Hepatocyte (in vitro differentiated cells): ENCODE results near the gene POLR2L. TPM values are rescaled to one million over a fixed set of nuclear protein-coding genes. Genes with fewer than 3 reads are reported as not detected.

Source experiments
- DNase-seq: peaks from one replicate; pipeline ENCODE4 v3.0.0-alpha.2; 2016; ENCODE audit warnings: low spot score
- H2AFZ ChIP-seq: fragments of 200-600 bp; sonication (generic); 2 replicates; pipeline ENCODE4 v1.6.0; 2016; ENCODE audit warnings: antibody characterized with exemption, mild to moderate bottlenecking
- H3K27ac ChIP-seq: fragments of 200-600 bp; sonication (generic); 2 replicates; pipeline ENCODE4 v1.5.1; 2016; ENCODE audit warnings: mild to moderate bottlenecking
- H3K27me3 ChIP-seq: fragments of 200-600 bp; sonication (generic); 2 replicates; pipeline ENCODE4 v1.6.1; 2016
- H3K36me3 ChIP-seq: fragments of 200-600 bp; sonication (generic); replicated peaks from 2 replicates; pipeline ENCODE4 v1.5.1; 2016; ENCODE audit warnings: low read depth; ENCODE audit not compliant: insufficient read depth
- H3K4me1 ChIP-seq: fragments of 200-600 bp; sonication (generic); 2 replicates; pipeline ENCODE4 v1.5.1; 2016; ENCODE audit warnings: mild to moderate bottlenecking, moderate library complexity; ENCODE audit not compliant: insufficient read depth
- H3K4me2 ChIP-seq: fragments of 200-600 bp; sonication (generic); 2 replicates; pipeline ENCODE4 v1.6.0; 2016
- H3K4me3 ChIP-seq: fragments of 200-600 bp; sonication (generic); 2 replicates; pipeline ENCODE4 v1.5.1; 2016; ENCODE audit warnings: mild to moderate bottlenecking
- H3K79me2 ChIP-seq: fragments of 200-600 bp; sonication (generic); 2 replicates; pipeline ENCODE4 v1.6.0; 2017; ENCODE audit warnings: mild to moderate bottlenecking
- H3K9me2 ChIP-seq: fragments of 200-600 bp; sonication (generic); replicated peaks from 2 replicates; pipeline ENCODE4 v1.6.0; 2017; ENCODE audit warnings: mild to moderate bottlenecking; ENCODE audit not compliant: insufficient read depth
- H3K9me3 ChIP-seq: fragments of 200-600 bp; sonication (generic); 2 replicates; pipeline ENCODE4 v1.5.1; 2016; ENCODE audit warnings: low read depth, mild to moderate bottlenecking
- H4K20me1 ChIP-seq: fragments of 200-600 bp; sonication (generic); 2 replicates; pipeline ENCODE4 v1.6.0; 2016; ENCODE audit warnings: mild to moderate bottlenecking; ENCODE audit not compliant: insufficient read depth, poor library complexity, severe bottlenecking
- CTCF ChIP-seq: fragments of 200-600 bp; sonication (generic); IDR thresholded peaks from 2 replicates; pipeline ENCODE4 v1.5.1; 2016; ENCODE audit warnings: antibody characterized with exemption, mild to moderate bottlenecking; ENCODE audit not compliant: poor library complexity
- EZH2 ChIP-seq: fragments of 200-600 bp; sonication (generic); IDR thresholded peaks from 2 replicates; pipeline ENCODE4 v1.6.1; 2016; ENCODE audit warnings: antibody characterized with exemption, mild to moderate bottlenecking, borderline replicate concordance
- EZH2phosphoT487 ChIP-seq: fragments of 200-600 bp; sonication (generic); IDR thresholded peaks from one replicate; pipeline ENCODE4 v1.6.1; 2018; ENCODE audit warnings: antibody characterized with exemption, mild to moderate bottlenecking, low read depth, moderate library complexity; ENCODE audit not compliant: unreplicated experiment, severe bottlenecking
- WGBS: methylation state at CpG from one replicate; pipeline ENCODE4 v1.1.6; 2016; ENCODE audit warnings: low lambda C conversion rate; ENCODE audit errors: missing lambda C conversion rate; 5-methylcytosine and 5-hydroxymethylcytosine counted together
- polyA plus RNA-seq: library from polyadenylated mRNA; unstranded; fragments of >200 nt; fragmentation: Nextera tagmentation; extraction: Ambion mirVana; gene quantifications from 2 replicates; pipeline ENCODE4 v1.2.1, GENCODE V29; 2016
- total RNA-seq: library from RNA; depleted of rRNA; stranded (reverse); fragments of >200 nt; gene quantifications from 2 replicates; pipeline ENCODE4 v1.2.3, GENCODE V29; 2014

POLR2L gene
- total and polyA plus RNA-seq, 2 experiments from 2014 or later, result 38.0 to 372 TPM

- H3K4me1 ChIP-seq, result peaks cover 37% of the 10 kb centered on the region
- no peaks in the 10 kb centered on the region for H3K36me3 ChIP-seq
- H3K79me2 ChIP-seq, result peaks cover 2% of the 10 kb centered on the region
- peak overlapping the region; percentile 49 for H2AFZ ChIP-seq
- TF ChIP-seq EZH2phosphoT487 (no peak), CTCF (no peak), EZH2 (peak; percentile 72)
- no peaks in the 10 kb centered on the region for H3K9me3 ChIP-seq
- DNase-seq, result no peak
- H3K27me3 ChIP-seq, result peaks cover 21% of the 10 kb centered on the region
- 3% methylated on average over 21 of the region's 22 CpGs for WGBS
- H3K27ac ChIP-seq, result peak overlapping the region; percentile 83
- peak overlapping the region; percentile 14 for H3K4me3 ChIP-seq
- peak overlapping the region; percentile 96 for H3K4me2 ChIP-seq
- no peaks in the 10 kb centered on the region for H3K9me2 ChIP-seq
- H4K20me1 ChIP-seq, result peaks cover 3% of the 10 kb centered on the region
Measured at GRCh38 chr11:826836-827145, 15.5 kb downstream of the POLR2L start.

DNA sequence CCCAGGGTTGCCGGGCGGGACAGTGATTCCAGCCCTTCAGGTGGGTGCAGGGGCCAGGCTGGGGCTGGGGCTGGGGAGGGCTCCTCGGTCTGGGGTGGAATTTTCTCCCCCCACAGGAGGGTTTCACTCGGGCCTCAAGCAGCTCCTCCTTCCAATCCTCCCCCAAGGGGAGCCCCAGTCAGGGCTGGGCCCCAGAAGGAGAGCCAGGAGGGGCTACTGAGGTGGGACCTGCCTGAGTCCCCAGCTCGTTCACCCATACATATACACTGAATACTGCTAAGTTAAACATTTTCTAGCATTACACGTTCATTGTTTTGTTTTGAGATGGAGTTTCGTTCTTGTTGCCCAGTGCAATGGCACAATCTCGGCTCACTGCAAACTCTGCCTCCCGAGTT lies 16.1 kb downstream of the POLR2L start:
- no peak overlapping the region for H3K4me3 ChIP-seq
- peak overlapping the region; percentile 96 for H3K4me2 ChIP-seq

GRCh38 chr11:825366-826226 lies 16.7 kb downstream of the POLR2L start:
- Histone ChIP-seq H3K36me3 (no peaks in the 10 kb centered on the region), H3K79me2 (peaks cover 14% of the 10 kb centered on the region), H3K9me3 (no peaks in the 10 kb centered on the region), H3K4me3 (no peak overlapping the region), H3K4me1 (peaks cover 37% of the 10 kb centered on the region), H3K4me2 (peak overlapping the region; percentile 96), H4K20me1 (peaks cover 15% of the 10 kb centered on the region), H2AFZ (no peak overlapping the region), H3K9me2 (no peaks in the 10 kb centered on the region), H3K27ac (no peak overlapping the region), H3K27me3 (peaks cover 21% of the 10 kb centered on the region)
- no peak for TF ChIP-seq EZH2phosphoT487
- TF ChIP-seq EZH2, result no peak
- no peak for TF ChIP-seq CTCF
- WGBS, result 77% methylated on average over 12 of the region's 12 CpGs
- no peak for DNase-seq

More for the DNA sequence above, 16.1 kb downstream of the POLR2L start:
- Histone ChIP-seq H3K79me2 (peaks cover 8% of the 10 kb centered on the region), H3K9me2 (no peaks in the 10 kb centered on the region), H4K20me1 (peaks cover 9% of the 10 kb centered on the region), H3K36me3 (no peaks in the 10 kb centered on the region), H3K9me3 (no peaks in the 10 kb centered on the region), H3K27ac (peak overlapping the region; percentile 83), H2AFZ (no peak overlapping the region), H3K4me1 (peaks cover 35% of the 10 kb centered on the region), H3K27me3 (peaks cover 21% of the 10 kb centered on the region)
- DNase-seq, result no peak
- no peak for TF ChIP-seq EZH2phosphoT487
- no peak for TF ChIP-seq EZH2
- no peak for TF ChIP-seq CTCF
- 69% methylated on average over 9 of the region's 9 CpGs for WGBS
